CD14-positive monocyte (primary cell): ENCODE results near the gene RHBDL1. TPM values are rescaled to one million over a fixed set of nuclear protein-coding genes. Genes with fewer than 3 reads are reported as not detected.

ENCODE experiments used
- DNase-seq, 3 donors: peaks; one replicate each; pipeline ENCODE4 v3.0.0-alpha.2; 2011 to 2022
- H2AFZ ChIP-seq: 2 replicates; pipeline ENCODE4 v1.6.0; 2012; ENCODE audit warnings: mild to moderate bottlenecking, low read depth, low read length, inconsistent platforms; ENCODE audit not compliant: insufficient read depth, poor library complexity, severe bottlenecking
- H3K27ac ChIP-seq, 2 donors: 1 replicate in 1 of 2; 2 replicates in 1 of 2; pipeline ENCODE4 v1.5.1; 2012 to 2013; ENCODE audit warnings: low read length in 2 of 2, control low read depth in 1 of 2, inconsistent platforms in 1 of 2, low read depth in 1 of 2, mild to moderate bottlenecking in 1 of 2
- H3K27me3 ChIP-seq, 2 donors: one replicate each; pipeline versions ENCODE4 v1.6.0 to v1.6.1; 2011 to 2013; ENCODE audit warnings: low read length in 2 of 2; ENCODE audit not compliant: control insufficient read depth in 2 of 2, insufficient read depth in 2 of 2
- H3K36me3 ChIP-seq, 2 donors: replicated peaks in 1 of 2; 1 replicate in 1 of 2; 2 replicates in 1 of 2; pipeline versions ENCODE4 v1.5.1 to v1.6.1; 2012 to 2013; ENCODE audit warnings: low read length in 2 of 2, control low read depth in 1 of 2, inconsistent platforms in 1 of 2, mild to moderate bottlenecking in 1 of 2; ENCODE audit not compliant: insufficient read depth in 2 of 2, control insufficient read depth in 1 of 2
- H3K4me1 ChIP-seq, 2 donors: 1 replicate in 1 of 2; 2 replicates in 1 of 2; pipeline versions ENCODE4 v1.5.1 to v1.6.1; 2012 to 2013; ENCODE audit warnings: low read length in 2 of 2, control low read depth in 1 of 2, inconsistent platforms in 1 of 2, mild to moderate bottlenecking in 1 of 2, moderate library complexity in 1 of 2; ENCODE audit not compliant: insufficient read depth in 2 of 2, control insufficient read depth in 1 of 2
- H3K4me2 ChIP-seq: replicated peaks from 2 replicates; pipeline ENCODE3; 2012; ENCODE audit warnings: low read length, moderate library complexity, mild to moderate bottlenecking; ENCODE audit not compliant: poor library complexity, severe bottlenecking; ENCODE audit errors: extremely low read depth
- H3K4me3 ChIP-seq, 3 experiments: fragments of 200-600 bp in 1 of 3; sonication (generic) in 1 of 3; replicated peaks in 1 of 3; 1 replicate in 2 of 3; 2 replicates in 1 of 3; pipeline ENCODE4 v1.5.1; 2011 to 2013; ENCODE audit warnings: low read length in 3 of 3, mild to moderate bottlenecking in 3 of 3, control low read depth in 2 of 3, low read depth in 2 of 3, inconsistent platforms in 1 of 3, moderate library complexity in 1 of 3
- H3K79me2 ChIP-seq: 2 replicates; pipeline ENCODE4 v1.6.0; 2012; ENCODE audit warnings: mild to moderate bottlenecking, control low read depth, inconsistent platforms, low read length, moderate library complexity; ENCODE audit not compliant: insufficient read depth
- H3K9ac ChIP-seq: 2 replicates; pipeline ENCODE4 v1.6.0; 2017; ENCODE audit warnings: low read length, mild to moderate bottlenecking; ENCODE audit not compliant: insufficient read depth, poor library complexity, severe bottlenecking
- H3K9me3 ChIP-seq, 2 donors: replicated peaks in 1 of 2; 1 replicate in 1 of 2; 2 replicates in 1 of 2; pipeline versions ENCODE4 v1.5.1 to v1.6.1; 2012 to 2013; ENCODE audit warnings: low read length in 2 of 2, control low read depth in 1 of 2; ENCODE audit not compliant: control insufficient read depth in 1 of 2, insufficient read depth in 1 of 2
- H4K20me1 ChIP-seq: 2 replicates; pipeline ENCODE4 v1.6.0; 2012; ENCODE audit warnings: mild to moderate bottlenecking, low read length, control low read depth, moderate library complexity; ENCODE audit not compliant: insufficient read depth
- H3K27ac Mint-ChIP-seq, 7 donors: one replicate each; pipeline ENCODE4 v1.8.0; 2020; ENCODE audit warnings: mild to moderate bottlenecking in 7 of 7, mixed read lengths in 7 of 7, moderate library complexity in 6 of 7, inconsistent platforms in 2 of 7
- H3K27me3 Mint-ChIP-seq, 3 donors: one replicate each; pipeline ENCODE4 v1.8.0; 2021 to 2022; ENCODE audit warnings: low read depth in 3 of 3, mild to moderate bottlenecking in 3 of 3, mixed read lengths in 3 of 3, moderate library complexity in 3 of 3, inconsistent platforms in 1 of 3
- H3K36me3 Mint-ChIP-seq, 2 donors: one replicate each; pipeline ENCODE4 v1.8.0; 2020; ENCODE audit warnings: mixed read lengths in 2 of 2, inconsistent platforms in 1 of 2, mild to moderate bottlenecking in 1 of 2
- H3K4me1 Mint-ChIP-seq: one replicate; pipeline ENCODE4 v1.8.0; 2020; ENCODE audit warnings: mild to moderate bottlenecking, mixed read lengths
- H3K4me3 Mint-ChIP-seq, 2 donors: one replicate each; pipeline ENCODE4 v1.8.0; 2020; ENCODE audit warnings: mild to moderate bottlenecking in 2 of 2, mixed read lengths in 2 of 2, moderate library complexity in 1 of 2
- H3K9me3 Mint-ChIP-seq, 7 donors: one replicate each; pipeline ENCODE4 v1.8.0; 2020 to 2022; ENCODE audit warnings: mixed read lengths in 7 of 7, mild to moderate bottlenecking in 6 of 7, moderate library complexity in 6 of 7, inconsistent platforms in 2 of 7
- CTCF ChIP-seq: fragments of 200-600 bp; IDR thresholded peaks from one replicate; pipeline ENCODE4 v1.8.0; 2022; ENCODE audit warnings: antibody characterized with exemption, mild to moderate bottlenecking
- WGBS: methylation state at CpG from one replicate; pipeline ENCODE4 v1.1.5; 2013; ENCODE audit warnings: missing lambda C conversion rate; ENCODE audit not compliant: insufficient coverage; 5-methylcytosine and 5-hydroxymethylcytosine counted together
- intact Hi-C, 2 donors: fragments of 100-400 bp; cut with micrococcal nuclease; formaldehyde crosslinking; loops; one replicate each; pipeline versions ENCODE4 v1.15.0 to v1.15.1; 2023
- polyA plus RNA-seq, 3 donors: library from polyadenylated mRNA; depleted of rRNA in 1 of 3; unstranded in 2 of 3; stranded (reverse) in 1 of 3; fragments of 300-500 nt in 2 of 3; fragments of >200 nt in 1 of 3; fragmentation: Illumina TruSeq in 2 of 3; gene quantifications; 1 replicate in 2 of 3; 2 replicates in 1 of 3; pipeline ENCODE4 v1.2.3, GENCODE V29; 2012 to 2021

RHBDL1 gene
- polyA plus RNA-seq, 3 donors = 1.3 TPM; not detected in 2

- peaks cover 51 to 67% (median 60%) of the 10 kb centered on the region in 3 donors for H3K27me3 Mint-ChIP-seq
- Histone ChIP-seq H3K4me1 (peaks cover 33 to 45% of the 10 kb centered on the region in 2 donors), H3K4me2 (no peak overlapping the region), H3K4me3 (no peak overlapping the region), H3K79me2 (no peaks in the 10 kb centered on the region), H3K9me3 (peaks cover 0 to 4% of the 10 kb centered on the region in 2 donors), H3K27me3 (peaks cover 20 to 53% of the 10 kb centered on the region in 2 donors), H2AFZ (no peak overlapping the region), H4K20me1 (peaks cover 4% of the 10 kb centered on the region), H3K27ac (no peak overlapping the region), H3K36me3 (peaks cover 0 to 2% of the 10 kb centered on the region in 2 donors), H3K9ac (no peak overlapping the region)
- no peak for TF ChIP-seq CTCF
- peaks cover 6 to 25% (median 8%) of the 10 kb centered on the region in 7 donors for H3K9me3 Mint-ChIP-seq
- intact Hi-C loops = no loop called here
- peak overlapping the region in 1 of 7 donors; percentile 62 for H3K27ac Mint-ChIP-seq
- no peak for DNase-seq
- H3K4me1 Mint-ChIP-seq = peaks cover 25% of the 10 kb centered on the region
- peak overlapping the region in 1 of 2 donors; percentile 94 for H3K4me3 Mint-ChIP-seq
- WGBS = no CpG with 5 or more reads among the region's 10 CpGs
- H3K36me3 Mint-ChIP-seq = peaks cover 7 to 8% of the 10 kb centered on the region in 2 donors
These were observed 17.1 kb downstream of the RHBDL1 start for GRCh38 chr16:692356-693108.

DNA sequence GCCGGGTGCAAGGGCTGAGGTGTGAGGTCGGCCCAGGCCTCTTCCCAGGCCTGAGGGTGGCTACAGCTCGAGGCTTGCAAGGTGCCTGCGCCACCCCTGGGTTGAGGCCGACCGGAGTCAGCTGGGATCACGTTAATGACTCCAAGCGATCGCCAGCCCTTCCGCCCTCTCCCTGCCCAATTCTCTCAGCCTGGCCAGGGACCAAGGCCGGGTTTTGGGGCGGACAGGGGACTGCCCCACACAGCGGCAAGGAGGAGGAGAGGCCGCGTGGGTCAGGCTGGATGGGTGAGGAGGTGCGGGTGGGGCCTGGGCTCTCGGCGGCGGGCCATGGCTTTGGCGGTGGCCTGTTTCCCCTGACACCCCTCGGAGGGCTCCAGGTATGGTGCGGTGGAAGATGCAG lies 17.9 kb downstream of the RHBDL1 start:
- Histone ChIP-seq H3K36me3 (no peaks in the 10 kb centered on the region), H3K4me3 (no peak overlapping the region), H3K27ac (no peak overlapping the region), H3K9ac (no peak overlapping the region), H3K4me2 (no peak overlapping the region), H3K27me3 (peaks cover 20 to 53% of the 10 kb centered on the region in 2 donors), H4K20me1 (peaks cover 4% of the 10 kb centered on the region), H3K4me1 (peaks cover 33 to 45% of the 10 kb centered on the region in 2 donors), H3K79me2 (no peaks in the 10 kb centered on the region), H2AFZ (no peak overlapping the region), H3K9me3 (peaks cover 0 to 4% of the 10 kb centered on the region in 2 donors)
- WGBS = 51% methylated on average over 20 of the region's 22 CpGs
- intact Hi-C loops = no loop called here
- H3K27me3 Mint-ChIP-seq = peaks cover 57 to 74% (median 67%) of the 10 kb centered on the region in 3 donors
- H3K27ac Mint-ChIP-seq = no peak overlapping the region
- no peak for TF ChIP-seq CTCF
- peaks cover 6 to 32% (median 8%) of the 10 kb centered on the region in 7 donors for H3K9me3 Mint-ChIP-seq
- peaks cover 25% of the 10 kb centered on the region for H3K4me1 Mint-ChIP-seq
- peak overlapping the region in 1 of 2 donors; percentile 75 for H3K4me3 Mint-ChIP-seq
- H3K36me3 Mint-ChIP-seq = peaks cover 4 to 5% of the 10 kb centered on the region in 2 donors
- DNase-seq = no peak
